Muscle layer of colon (tissue), 2 donors: ENCODE data around the gene ABCC11.
"Not testable (repeated sequence)": the region's sequence is repeated elsewhere in the genome, so short reads cannot be mapped to it uniquely, and the experiment has no call there.

Experiments
- H3K27ac ChIP-seq: one replicate; pipeline ENCODE4 v1.7.0; 2013; ENCODE audit warnings: low read depth, mild to moderate bottlenecking, low read length, moderate library complexity
- H3K27me3 ChIP-seq, 2 donors: one replicate each; pipeline ENCODE4 v1.7.0; 2013; ENCODE audit warnings: low read length in 2 of 2, mild to moderate bottlenecking in 2 of 2; ENCODE audit not compliant: insufficient read depth in 2 of 2, control insufficient read depth in 1 of 2
- H3K36me3 ChIP-seq: one replicate; pipeline ENCODE4 v1.7.0; 2013; ENCODE audit warnings: mild to moderate bottlenecking, low read length; ENCODE audit not compliant: insufficient read depth
- H3K4me1 ChIP-seq: one replicate; pipeline ENCODE4 v1.7.0; 2013; ENCODE audit warnings: mild to moderate bottlenecking, low read length; ENCODE audit not compliant: insufficient read depth
- H3K4me3 ChIP-seq, 2 donors: one replicate each; pipeline ENCODE4 v1.7.0; 2013; ENCODE audit warnings: low read length in 2 of 2, low read depth in 1 of 2, mild to moderate bottlenecking in 1 of 2, moderate library complexity in 1 of 2
- H3K9ac ChIP-seq: one replicate; pipeline ENCODE4 v1.7.0; 2013; ENCODE audit warnings: low read length
- H3K9me3 ChIP-seq: one replicate; pipeline ENCODE4 v1.7.0; 2013; ENCODE audit warnings: mild to moderate bottlenecking, low read length
- donor health status: abdominal sarcoma.
- donor health status: Adenocarcinoma of cecum.

ABCC11 gene

GRCh38 chr16:48173889-48174288, 73.5 kb downstream of the ABCC11 start:
- H3K27ac ChIP-seq = no peak overlapping the region
- no peaks in the 10 kb centered on the region for H3K36me3 ChIP-seq
- H3K4me1 ChIP-seq = no peaks in the 10 kb centered on the region
- H3K9ac ChIP-seq = no peak overlapping the region
- H3K9me3 ChIP-seq = no peaks in the 10 kb centered on the region
- no peaks in the 10 kb centered on the region for H3K27me3 ChIP-seq
- H3K4me3 ChIP-seq = no peak overlapping the region

GRCh38 chr16:48172682-48173081, 74.7 kb downstream of the ABCC11 start:
- no peak overlapping the region for H3K27ac ChIP-seq

DNA sequence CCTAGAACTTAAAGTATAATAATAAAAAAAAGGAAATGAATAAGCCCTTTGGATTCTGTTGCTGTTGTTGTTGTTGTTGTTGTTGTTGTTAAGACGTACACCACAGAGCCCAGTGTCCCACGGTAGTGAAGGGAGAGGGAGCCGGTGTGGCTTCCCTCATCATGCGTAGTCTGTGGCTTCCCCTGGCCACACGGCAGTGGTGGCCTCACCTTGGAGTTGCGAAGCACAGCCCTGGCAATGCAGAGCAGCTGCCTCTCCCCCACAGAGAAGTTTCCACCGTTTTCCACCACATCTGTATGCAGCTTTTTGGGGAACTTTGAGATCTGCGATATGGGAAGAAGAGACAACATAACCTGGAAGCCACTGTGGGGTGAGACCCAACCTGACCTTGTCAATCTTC, 77.4 kb downstream of the ABCC11 start:
- Histone ChIP-seq H3K36me3 (no peaks in the 10 kb centered on the region), H3K27ac (no peak overlapping the region), H3K9me3 (no peaks in the 10 kb centered on the region), H3K9ac (no peak overlapping the region), H3K4me3 (no peak overlapping the region), H3K27me3 (no peaks in the 10 kb centered on the region), H3K4me1 (no peaks in the 10 kb centered on the region)

More at GRCh38 chr16:48172682-48173081, 74.7 kb downstream of the ABCC11 start:
- Histone ChIP-seq H3K4me1 (no peaks in the 10 kb centered on the region), H3K9ac (no peak overlapping the region), H3K36me3 (no peaks in the 10 kb centered on the region), H3K4me3 (no peak overlapping the region), H3K9me3 (no peaks in the 10 kb centered on the region), H3K27me3 (no peaks in the 10 kb centered on the region)

DNA sequence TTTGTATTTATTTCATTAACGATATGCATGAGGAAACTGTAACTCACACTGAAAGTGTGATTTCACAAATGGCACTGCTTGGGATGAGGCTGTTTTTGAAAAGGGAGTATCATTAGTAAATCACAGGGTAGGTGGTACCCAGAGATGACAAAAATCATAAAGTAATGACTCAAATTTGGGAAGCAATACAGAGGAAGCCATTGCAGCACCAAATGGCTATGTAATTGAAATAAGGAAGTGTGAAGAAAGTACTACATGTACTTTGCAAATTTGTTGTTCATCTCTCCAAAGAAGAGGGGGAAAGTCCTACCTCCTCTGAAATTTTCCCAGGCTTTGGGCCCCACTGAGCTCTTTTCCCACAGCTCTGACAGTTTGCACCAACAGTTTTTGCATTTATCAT, 79.3 kb downstream of the ABCC11 start:
- H3K9me3 ChIP-seq = no peaks in the 10 kb centered on the region
- H3K4me1 ChIP-seq = no peaks in the 10 kb centered on the region
- no peak overlapping the region for H3K4me3 ChIP-seq
- no peaks in the 10 kb centered on the region for H3K36me3 ChIP-seq
- no peak overlapping the region for H3K27ac ChIP-seq
- no peak overlapping the region for H3K9ac ChIP-seq
- no peaks in the 10 kb centered on the region for H3K27me3 ChIP-seq

- H3K27ac ChIP-seq, H3K36me3 ChIP-seq, H3K9ac ChIP-seq, H3K4me3 ChIP-seq, H3K9me3 ChIP-seq, H3K4me1 ChIP-seq, H3K27me3 ChIP-seq: not testable (repeated sequence)
These were observed 80.7 kb downstream of the ABCC11 start for GRCh38 chr16:48166617-48167016.

DNA sequence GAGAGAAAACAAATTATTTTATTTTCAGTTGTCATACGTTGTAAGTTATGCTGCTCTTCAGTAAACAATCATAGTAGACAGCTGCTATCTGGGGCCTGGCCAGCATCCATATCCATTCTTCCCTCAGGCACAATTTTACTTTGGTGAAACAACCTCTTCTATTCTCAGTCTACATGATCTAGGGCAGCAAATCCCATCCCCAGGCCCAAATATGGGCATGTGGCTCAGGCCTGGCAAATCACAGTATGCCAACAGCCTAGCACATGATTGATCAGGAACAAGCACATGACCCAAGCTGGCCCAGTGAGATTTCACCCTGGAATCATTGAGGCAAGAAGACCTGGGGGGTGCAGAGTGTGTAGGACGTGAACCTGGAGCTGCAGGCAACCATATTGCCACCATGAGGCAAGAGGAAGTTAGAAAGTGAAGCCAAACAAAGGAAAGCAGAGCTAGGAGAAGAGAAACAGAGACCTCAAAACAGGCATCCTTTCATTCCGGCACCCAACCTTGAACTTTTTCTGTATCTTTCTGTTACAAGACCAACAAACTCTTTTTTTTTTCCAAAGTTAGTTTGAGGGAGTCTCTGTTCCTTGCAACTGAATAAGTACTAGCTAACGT, 81.3 kb downstream of the ABCC11 start:
- Histone ChIP-seq H3K4me1 (no peaks in the 10 kb centered on the region), H3K27ac (no peak overlapping the region), H3K9ac (no peak overlapping the region), H3K36me3 (no peaks in the 10 kb centered on the region), H3K4me3 (no peak overlapping the region), H3K27me3 (no peaks in the 10 kb centered on the region), H3K9me3 (no peaks in the 10 kb centered on the region)

- Histone ChIP-seq H3K36me3 (no peaks in the 10 kb centered on the region), H3K4me1 (no peaks in the 10 kb centered on the region), H3K4me3 (no peak overlapping the region), H3K9me3 (no peaks in the 10 kb centered on the region), H3K27ac (no peak overlapping the region), H3K27me3 (no peaks in the 10 kb centered on the region), H3K9ac (no peak overlapping the region)
These were observed 82.2 kb downstream of the ABCC11 start for GRCh38 chr16:48164907-48165715.

DNA sequence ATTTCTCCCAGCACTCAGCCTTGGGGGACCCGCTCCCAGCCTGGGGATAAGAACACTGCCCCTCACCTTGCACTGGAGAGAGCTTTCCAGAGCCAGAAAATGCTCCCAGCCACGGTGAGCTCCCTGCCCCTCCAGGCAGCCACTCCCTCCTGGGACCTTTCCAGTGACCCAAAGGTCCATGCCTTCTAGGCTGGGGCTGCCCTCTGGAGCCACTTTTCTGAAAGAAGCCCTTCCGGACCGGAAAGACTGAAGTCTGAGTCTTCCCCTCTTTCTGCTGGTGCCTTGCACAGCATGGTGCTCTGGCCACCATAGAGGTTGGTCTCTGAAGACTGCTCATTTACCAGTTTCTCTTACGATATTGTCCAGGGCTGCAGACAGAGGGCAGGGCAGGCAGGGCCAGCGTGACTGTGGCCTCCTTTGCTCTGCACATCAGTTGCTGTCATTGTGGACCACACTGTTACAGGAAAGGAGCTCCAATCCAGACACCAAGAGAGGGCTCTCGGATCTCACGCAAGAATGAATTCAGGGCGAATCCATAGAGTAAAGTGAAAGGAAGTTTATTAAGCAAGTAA, 84.4 kb downstream of the ABCC11 start:
- Histone ChIP-seq H3K4me1 (no peaks in the 10 kb centered on the region), H3K9ac (no peak overlapping the region), H3K36me3 (no peaks in the 10 kb centered on the region), H3K27ac (no peak overlapping the region), H3K4me3 (no peak overlapping the region), H3K9me3 (no peaks in the 10 kb centered on the region), H3K27me3 (no peaks in the 10 kb centered on the region)

DNA sequence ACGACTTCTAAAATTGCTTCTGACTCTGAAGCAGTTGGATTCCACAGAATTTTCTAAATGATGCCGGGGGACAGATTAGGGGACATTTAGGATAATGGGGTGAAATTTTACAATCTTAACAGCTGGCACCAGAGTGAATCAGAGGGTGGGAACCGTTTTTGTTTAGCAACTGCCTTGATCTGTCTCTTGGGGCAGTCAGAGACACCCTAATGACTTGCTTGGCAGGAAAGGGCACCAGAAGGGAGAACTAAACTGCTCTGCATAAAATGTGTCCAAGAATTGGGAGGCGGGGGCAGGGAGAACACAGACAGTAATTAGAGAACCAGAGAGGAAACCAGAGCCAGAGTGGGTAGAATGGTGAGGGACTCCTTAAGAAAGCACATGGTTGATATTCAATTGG, 85.4 kb downstream of the ABCC11 start:
- Histone ChIP-seq H3K36me3 (no peaks in the 10 kb centered on the region), H3K9me3 (no peaks in the 10 kb centered on the region), H3K4me1 (no peaks in the 10 kb centered on the region), H3K27ac (no peak overlapping the region), H3K4me3 (no peak overlapping the region), H3K27me3 (no peaks in the 10 kb centered on the region), H3K9ac (no peak overlapping the region)

DNA sequence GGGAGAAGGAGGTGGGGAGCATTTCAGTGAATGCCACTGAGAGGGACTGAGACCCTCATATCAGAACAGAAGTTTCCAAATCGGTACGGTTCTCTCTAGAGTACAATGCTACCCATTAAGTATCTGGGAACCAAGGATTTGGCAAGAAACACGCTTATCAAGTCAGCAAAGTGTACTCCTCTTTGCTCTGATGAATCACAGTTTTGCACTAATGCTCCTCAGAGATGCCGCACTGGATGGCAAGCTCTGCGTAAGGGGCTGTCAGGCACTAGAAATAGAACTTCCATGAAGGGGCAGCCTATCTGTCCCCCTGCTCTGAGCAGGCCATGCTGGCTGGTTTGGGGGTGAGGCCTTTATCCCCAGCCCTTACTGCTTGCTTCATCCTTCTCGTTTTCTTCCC, 86.8 kb downstream of the ABCC11 start:
- Histone ChIP-seq H3K4me3 (no peak overlapping the region), H3K4me1 (no peaks in the 10 kb centered on the region), H3K9me3 (no peaks in the 10 kb centered on the region), H3K27me3 (no peaks in the 10 kb centered on the region), H3K9ac (no peak overlapping the region), H3K36me3 (no peaks in the 10 kb centered on the region), H3K27ac (no peak overlapping the region)

DNA sequence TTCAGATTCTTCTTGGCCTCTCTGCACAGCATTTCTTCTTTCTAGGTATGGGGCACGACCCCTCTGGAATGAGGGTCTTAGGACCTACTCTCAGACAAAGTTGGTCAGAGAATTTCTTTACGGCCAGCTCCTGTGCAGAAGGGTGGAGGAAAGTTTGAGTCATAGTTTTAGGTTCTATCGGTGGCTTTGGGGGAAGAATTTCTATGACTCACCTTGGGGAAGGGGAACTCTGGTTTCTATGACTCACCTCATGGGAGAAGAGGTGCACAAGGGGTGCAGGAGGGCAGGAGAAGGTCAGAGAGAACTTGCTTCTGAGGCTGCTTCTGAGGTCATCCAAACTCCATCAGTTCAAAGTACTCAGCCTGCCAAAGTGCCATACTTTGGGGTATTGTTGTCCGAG, 89.0 kb downstream of the ABCC11 start:
- Histone ChIP-seq H3K27me3 (peaks cover 0 to 3% of the 10 kb centered on the region in 2 donors), H3K4me1 (no peaks in the 10 kb centered on the region), H3K27ac (no peak overlapping the region), H3K9ac (no peak overlapping the region), H3K4me3 (no peak overlapping the region), H3K9me3 (no peaks in the 10 kb centered on the region), H3K36me3 (no peaks in the 10 kb centered on the region)
